ENCODE measurements around the gene MDN1. TPM values are rescaled to one million over a fixed set of nuclear protein-coding genes. Genes with fewer than 3 reads are reported as not detected.

Gene MDN1
- total and polyA plus RNA-seq, 2 of the 4 experiments (the other 2 are of a cell fraction) = 7.7 to 26.7 TPM

GRCh38 chr6:89616531-89616930, 203.1 kb downstream of the MDN1 start:
- no peak for ATAC-seq (ENCODE audit: low read depth)
- H3K14ac ChIP-seq (replicated peaks; ENCODE audit: low read depth, low read length) = no peak overlapping the region
- BruUV-seq (replicated peaks) = no TSS peak
- H2BK15ac ChIP-seq (ENCODE audit: low read depth, low read length) = no peak overlapping the region
- H3K4me1 ChIP-seq (ENCODE audit: control insufficient read depth, insufficient read depth, low read length) = no peaks in the 10 kb centered on the region
- H2AK5ac ChIP-seq (ENCODE audit: low read depth, low read length) = no peak overlapping the region
- H3K4me3 ChIP-seq (ENCODE audit: insufficient read depth, low read depth, low read length) = no peak overlapping the region
- no peak overlapping the region for H3K9ac ChIP-seq (ENCODE audit: low read depth, low read length)
- no peak overlapping the region for H3K23ac ChIP-seq (ENCODE audit: low read depth, low read length)
- in situ Hi-C loops (cut with MboI; ENCODE audit: low sequenced_read_pairs) (loop anchor here (25.0 kb wide), 1 partner anchor 629 kb away; no protein-coding TSS in a partner anchor), intact Hi-C loops (cut with micrococcal nuclease) (no loop called here), dilution Hi-C loops (cut with HindIII; ENCODE audit: low sequenced_read_pairs, unreplicated experiment) (no loop called here)
- H3K9me3 ChIP-seq (ENCODE audit: control insufficient read depth, insufficient read depth, low read length) = no peaks in the 10 kb centered on the region
- no peak overlapping the region for H3K18ac ChIP-seq (ENCODE audit: low read depth, low read length)
- no CpG with 5 or more reads among the region's 5 CpGs for WGBS, 2 experiments (ENCODE audit: extremely low coverage in 2 of 2, insufficient read length in 1 of 2)
- H4K5ac ChIP-seq (ENCODE audit: low read depth, low read length) = no peak overlapping the region
- TF ChIP-seq MAFK (IDR thresholded peaks at IDR 0.05; ENCODE audit: low read depth, low read length) (no peak), CTCF (conservative IDR thresholded peaks at IDR 0.05; ENCODE audit: low read depth, low read length) (no peak), BHLHE40 (IDR thresholded peaks at IDR 0.05; ENCODE audit: low read depth, low read length) (no peak), CEBPB (IDR thresholded peaks at IDR 0.05; ENCODE audit: low read depth, low read length) (no peak)
- no peaks in the 10 kb centered on the region for H4K20me1 ChIP-seq (ENCODE audit: insufficient read depth, low read length)
- no peak overlapping the region for H2BK20ac ChIP-seq (ENCODE audit: low read depth, low read length)
- H2BK5ac ChIP-seq (ENCODE audit: low read depth, low read length, poor library complexity, severe bottlenecking) = no peak overlapping the region
- no peaks in the 10 kb centered on the region for H3K9me1 ChIP-seq (ENCODE audit: insufficient read depth, low read length)
- H3K27me3 ChIP-seq (ENCODE audit: control insufficient read depth, insufficient read depth, low read length) = peaks cover 2% of the 10 kb centered on the region; the same call in 1 of the 2 replicates
- no peak overlapping the region for H2BK120ac ChIP-seq (ENCODE audit: low read depth, low read length)
- no peak overlapping the region for H2AK9ac ChIP-seq (replicated peaks; ENCODE audit: low read depth, low read length, poor library complexity)
- POLR2A ChIA-PET (ENCODE audit: unreplicated experiment) = no interaction called here
- no peak overlapping the region for H3K27ac ChIP-seq (ENCODE audit: insufficient read depth, low read length)
- no peaks in the 10 kb centered on the region for H3K79me1 ChIP-seq (ENCODE audit: low read depth in 1 of 2, low read length in 2 of 2)
- no peak overlapping the region for H2AFZ ChIP-seq (replicated peaks; ENCODE audit: low read length, poor library complexity)
- no peak overlapping the region for H3K4me2 ChIP-seq (ENCODE audit: low read depth, low read length)
- H3K56ac ChIP-seq (ENCODE audit: extremely low read depth, insufficient read depth, low read length) = no peak overlapping the region
- CTCF ChIA-PET = no interaction called here
- no peak overlapping the region for H3K4ac ChIP-seq (ENCODE audit: low read depth, low read length)
- H4K8ac ChIP-seq (ENCODE audit: low read depth in 2 of 2, low read length in 2 of 2) = no peak overlapping the region
- H3K36me3 ChIP-seq (ENCODE audit: control insufficient read depth, insufficient read depth, low read length) = no peaks in the 10 kb centered on the region
- DNase-seq = no peak
- no peak overlapping the region for H4K91ac ChIP-seq (ENCODE audit: insufficient read depth, low read depth, low read length)
